ENCODE data around the gene ZNF165.
A peak's percentile ranks its signal among the peaks of the same experiment; 100 is the strongest.
"Not testable (repeated sequence)": the region's sequence is repeated elsewhere in the genome, so short reads cannot be mapped to it uniquely, and the experiment has no call there.

ZNF165 gene

DNA sequence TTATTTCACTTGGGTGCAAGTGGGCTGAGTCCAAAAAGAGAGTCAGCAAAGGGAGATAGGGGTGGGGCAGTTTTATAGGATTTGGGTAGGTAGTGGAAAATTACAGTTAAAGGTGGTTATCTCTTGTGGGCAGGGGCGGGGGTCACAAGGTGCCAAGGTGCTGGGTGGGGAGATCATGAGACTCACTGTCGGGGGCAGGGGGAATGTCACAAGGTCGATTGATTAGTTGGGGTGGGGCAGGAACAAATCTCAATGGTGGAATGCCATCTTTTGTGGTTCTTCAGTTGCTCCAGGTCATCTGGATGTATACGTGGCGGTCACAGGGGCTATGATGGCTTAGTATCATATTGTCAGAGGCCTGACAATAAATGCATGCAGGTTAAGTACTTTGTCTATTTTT is 41.9 kb downstream of the ZNF165 start:
- not testable (repeated sequence) for DNase-seq (ENCODE audit: low read depth)

DNA sequence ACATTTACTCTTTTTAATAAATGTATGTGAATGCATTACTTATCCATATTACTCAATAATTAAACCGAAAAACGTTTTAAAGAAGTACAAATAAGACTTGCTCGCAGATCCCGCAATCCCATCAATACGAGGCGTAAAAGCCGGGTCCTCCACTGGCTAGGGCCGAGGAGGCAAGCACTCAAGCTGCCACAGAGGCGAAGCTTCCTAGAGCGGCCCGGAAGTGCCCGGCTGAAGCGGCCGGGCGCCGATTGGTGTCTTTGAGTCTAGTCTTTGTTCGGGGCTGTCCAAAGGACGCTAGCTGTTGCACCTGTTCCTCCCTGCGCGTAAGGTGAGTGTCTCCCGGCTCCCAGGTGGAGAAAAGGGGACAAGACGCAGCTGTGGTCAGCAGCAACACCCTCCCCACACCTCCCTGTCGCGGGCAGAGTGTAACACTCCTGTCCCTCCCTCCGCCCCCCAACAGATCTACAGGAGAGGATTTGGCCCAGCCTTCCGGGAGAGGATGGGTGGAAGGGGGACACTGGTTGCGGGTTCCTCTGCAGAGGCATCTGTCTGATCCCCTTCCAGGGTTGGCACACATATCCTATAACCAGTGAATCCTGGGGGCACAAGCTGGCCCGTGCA is 44.1 kb downstream of the ZNF165 start, which contains the start of gene ZSCAN16:
Gene ZSCAN16, plus strand, starts transcription at position 260 of the 621 bp plus-strand sequence. CDS start 835 bp downstream, outside the sequence.
- DNase-seq (ENCODE audit: low read depth) = peak; percentile 62

GRCh38 chr6:28124971-28125353 is 44.6 kb downstream of the ZNF165 start:
- no peak for DNase-seq (ENCODE audit: low read depth)

DNA sequence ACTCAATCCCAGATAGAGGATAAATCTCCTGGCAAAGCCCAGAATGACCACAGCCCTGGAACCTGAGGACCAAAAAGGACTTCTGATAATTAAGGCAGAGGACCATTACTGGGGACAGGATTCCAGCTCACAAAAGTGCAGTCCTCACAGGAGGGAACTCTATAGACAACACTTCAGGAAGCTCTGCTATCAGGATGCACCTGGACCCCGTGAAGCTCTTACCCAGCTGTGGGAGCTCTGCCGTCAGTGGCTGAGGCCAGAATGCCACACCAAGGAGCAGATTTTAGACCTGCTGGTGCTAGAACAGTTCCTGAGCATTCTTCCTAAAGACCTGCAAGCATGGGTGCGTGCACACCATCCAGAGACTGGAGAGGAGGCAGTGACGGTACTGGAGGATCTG is 45.0 kb downstream of the ZNF165 start:
- DNase-seq (ENCODE audit: low read depth) = no peak

- no peak for DNase-seq (ENCODE audit: low read depth)
These were observed 53.6 kb downstream of the ZNF165 start for GRCh38 chr6:28134015-28134414.

DNA sequence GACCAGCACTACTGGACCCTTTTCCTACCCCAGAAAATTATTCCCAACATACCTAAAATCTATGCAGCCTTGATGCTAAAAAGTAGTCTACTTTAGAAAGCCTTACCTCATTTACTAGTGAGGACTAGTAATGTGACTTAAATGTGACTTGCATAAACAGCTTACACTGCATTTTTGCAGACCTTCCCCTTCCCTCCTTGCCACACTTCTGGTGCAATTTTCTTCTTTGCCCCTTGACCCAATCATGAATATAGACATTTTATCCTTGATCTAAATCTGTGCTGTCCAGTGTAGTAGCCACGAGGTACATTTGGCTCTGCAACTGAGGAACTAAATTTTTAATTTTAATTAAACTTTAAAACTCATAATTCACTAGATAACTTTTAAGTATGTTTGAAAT is 54.3 kb downstream of the ZNF165 start:
- no peak for DNase-seq (ENCODE audit: low read depth)

GRCh38 chr6:28135393-28135792 is 55.0 kb downstream of the ZNF165 start:
- no peak for DNase-seq (ENCODE audit: low read depth)

DNA sequence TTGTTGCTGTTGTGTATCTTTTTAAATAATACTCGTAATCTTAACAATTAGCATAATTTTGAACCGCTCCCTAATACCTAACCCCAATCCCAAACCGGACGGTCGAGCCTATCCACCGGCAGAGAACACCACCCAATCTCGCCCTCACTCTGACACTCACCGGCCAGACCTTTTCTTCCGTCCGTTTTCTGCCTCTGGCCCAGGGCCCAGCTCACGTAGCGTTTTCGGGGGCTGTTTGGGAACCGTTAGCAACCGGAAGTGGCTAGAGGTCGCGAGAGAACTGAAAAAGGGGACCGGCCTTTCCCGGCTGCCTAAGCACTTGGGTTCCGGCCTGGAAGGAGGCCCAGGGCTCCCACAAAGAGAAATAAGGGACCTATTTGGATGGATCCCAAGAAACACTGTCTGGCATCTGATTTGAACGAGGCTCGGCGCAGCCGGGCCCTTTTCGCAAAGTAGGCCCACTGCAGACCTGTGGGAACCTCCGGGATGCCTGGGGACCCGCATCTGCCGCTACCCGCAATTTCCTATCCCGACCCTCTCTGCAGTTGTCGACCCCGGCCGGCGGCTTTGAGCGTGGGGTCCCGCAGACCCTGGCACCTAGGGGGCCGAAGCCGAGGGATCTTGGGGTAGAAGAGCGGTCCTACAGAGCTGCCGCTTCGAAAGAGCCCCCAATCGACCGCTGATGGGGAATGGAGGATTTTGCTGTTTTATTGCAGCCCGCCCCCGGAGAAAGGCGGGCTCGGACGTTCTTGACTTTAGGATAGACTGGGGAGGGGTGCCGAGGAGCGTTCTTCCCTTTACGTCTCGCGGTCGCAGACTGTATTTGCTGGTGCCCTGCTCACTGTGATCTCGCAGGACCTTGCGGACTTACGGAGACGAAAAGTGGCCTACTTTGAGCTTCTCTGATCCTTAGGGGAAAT is 56.5 kb downstream of the ZNF165 start:
- peak; percentile 59 for DNase-seq (ENCODE audit: low read depth)

DNA sequence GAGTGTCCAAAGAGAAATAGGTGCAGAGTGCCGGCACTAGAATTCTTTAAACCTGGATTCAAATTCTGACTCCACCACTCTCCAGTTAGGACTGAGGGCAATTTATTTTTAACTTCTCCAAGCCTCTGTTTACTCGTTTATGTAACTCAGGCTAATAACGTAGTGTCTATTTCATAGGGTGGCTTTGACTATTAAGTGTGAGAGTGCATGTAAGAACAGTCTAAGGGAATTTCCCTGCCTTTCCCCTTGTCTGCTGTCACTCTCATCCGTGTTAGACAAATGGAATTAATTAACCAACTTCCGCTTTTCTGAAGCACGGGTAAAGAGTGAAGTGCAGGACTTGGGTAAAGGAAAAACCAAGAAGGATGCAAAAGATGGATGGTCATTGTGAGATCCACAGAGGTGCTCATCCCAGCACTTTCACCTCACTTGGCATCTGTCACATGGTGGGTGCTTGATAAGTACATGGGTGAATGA is 57.2 kb downstream of the ZNF165 start:
- no peak for DNase-seq (ENCODE audit: low read depth)

All from stimulated activated CD8-positive, alpha-beta memory T cell treated with anti-CD3 and anti-CD28 coated beads, Interleukin-7, amount 100 ng/mL, for 24 hours (primary cell).